ENCODE results near the gene ROS1.
"Not testable (repeated sequence)": the region's sequence is repeated elsewhere in the genome, so short reads cannot be mapped to it uniquely, and the experiment has no call there.

The ROS1 gene

GRCh38 chr6:117451671-117452070, 25.9 kb upstream of the ROS1 start:
- no peak for TF ChIP-seq CTCF (IDR thresholded peaks at IDR 0.05; ENCODE audit: borderline replicate concordance, control extremely low read depth, extremely low read depth, insufficient read depth, missing control alignments)
- no peak for DNase-seq (ENCODE audit: low spot score)
- in situ Hi-C loops (cut with MboI; ENCODE audit: low sequenced_read_pairs, unreplicated experiment) = loop anchor here (10.0 kb wide), 1 partner anchor 383 kb away; no protein-coding TSS in a partner anchor

- in situ Hi-C loops (cut with MboI; ENCODE audit: low sequenced_read_pairs, unreplicated experiment) = loop anchor here (10.0 kb wide), 2 partner anchors 105 to 385 kb away; no protein-coding TSS in a partner anchor
- TF ChIP-seq CTCF (IDR thresholded peaks at IDR 0.05; ENCODE audit: borderline replicate concordance, control extremely low read depth, extremely low read depth, insufficient read depth, missing control alignments) = peak; percentile 64
Observed at GRCh38 chr6:117449549-117450439, 24.1 kb upstream of the ROS1 start.

GRCh38 chr6:117448732-117449485, 23.2 kb upstream of the ROS1 start:
- no peak for DNase-seq (ENCODE audit: low spot score)
- in situ Hi-C loops (cut with MboI; ENCODE audit: low sequenced_read_pairs, unreplicated experiment) = loop anchor here (10.0 kb wide), 1 partner anchor 106 kb away; no protein-coding TSS in a partner anchor
- TF ChIP-seq CTCF (IDR thresholded peaks at IDR 0.05; ENCODE audit: borderline replicate concordance, control extremely low read depth, extremely low read depth, insufficient read depth, missing control alignments) = no peak

More at GRCh38 chr6:117449549-117450439, 24.1 kb upstream of the ROS1 start:
- DNase-seq (ENCODE audit: low spot score) = peak; percentile 35

GRCh38 chr6:117448011-117448410, 22.3 kb upstream of the ROS1 start:
- in situ Hi-C loops (cut with MboI; ENCODE audit: low sequenced_read_pairs, unreplicated experiment) = loop anchor here (10.0 kb wide), 1 partner anchor 107 kb away; no protein-coding TSS in a partner anchor
- no peak for DNase-seq (ENCODE audit: low spot score)
- TF ChIP-seq CTCF (IDR thresholded peaks at IDR 0.05; ENCODE audit: borderline replicate concordance, control extremely low read depth, extremely low read depth, insufficient read depth, missing control alignments) = no peak

- DNase-seq (ENCODE audit: low spot score) = no peak
- in situ Hi-C loops (cut with MboI; ENCODE audit: low sequenced_read_pairs, unreplicated experiment) = loop anchor here (10.0 kb wide), 1 partner anchor 108 kb away; no protein-coding TSS in a partner anchor
- no peak for TF ChIP-seq CTCF (IDR thresholded peaks at IDR 0.05; ENCODE audit: borderline replicate concordance, control extremely low read depth, extremely low read depth, insufficient read depth, missing control alignments)
Observed at GRCh38 chr6:117446861-117447260, 21.1 kb upstream of the ROS1 start.

GRCh38 chr6:117444600-117444999, 18.9 kb upstream of the ROS1 start:
- in situ Hi-C loops (cut with MboI; ENCODE audit: low sequenced_read_pairs, unreplicated experiment) = loop anchor here (10.0 kb wide), 1 partner anchor 110 kb away; no protein-coding TSS in a partner anchor
- no peak for DNase-seq (ENCODE audit: low spot score)
- TF ChIP-seq CTCF (IDR thresholded peaks at IDR 0.05; ENCODE audit: borderline replicate concordance, control extremely low read depth, extremely low read depth, insufficient read depth, missing control alignments) = no peak

GRCh38 chr6:117442313-117442712, 16.6 kb upstream of the ROS1 start:
- in situ Hi-C loops (cut with MboI; ENCODE audit: low sequenced_read_pairs, unreplicated experiment) = loop anchor here (10.0 kb wide), 1 partner anchor 112 kb away; no protein-coding TSS in a partner anchor
- not testable (repeated sequence) for DNase-seq (ENCODE audit: low spot score)
